H54 (cell line): ENCODE results near the gene ARL5B.
A peak's percentile ranks its signal among the peaks of the same experiment; 100 is the strongest.

ENCODE experiments used
- DNase-seq: peaks from one replicate; pipeline ENCODE4 v3.0.0; 2011; ENCODE audit warnings: low spot score, mixed read lengths; ENCODE audit not compliant: insufficient read length
- FAIRE-seq: peaks from 3 replicates; lab custom pipeline; 2011; peaks lifted over from hg19 to GRCh38; lab: Jason Lieb, UNC
- POLR2A ChIP-seq: IDR thresholded peaks from 2 replicates; pipeline ENCODE4 v1.6.1; 2011; ENCODE audit warnings: low read depth, mild to moderate bottlenecking, low read length

Gene ARL5B

GRCh38 chr10:18710201-18710653 is 51.0 kb downstream of the ARL5B start:
- TF ChIP-seq POLR2A, result no peak
- no peak for DNase-seq
- no peak for FAIRE-seq

GRCh38 chr10:18713077-18713476 is 53.8 kb downstream of the ARL5B start:
- DNase-seq (peak; percentile 45), FAIRE-seq (peak; percentile 93)
- TF ChIP-seq POLR2A, result no peak

GRCh38 chr10:18718991-18719390 is 59.8 kb downstream of the ARL5B start:
- no peak for FAIRE-seq

GRCh38 chr10:18719811-18720210 is 60.6 kb downstream of the ARL5B start:
- DNase-seq (no peak), FAIRE-seq (no peak)
- no peak for TF ChIP-seq POLR2A

More at GRCh38 chr10:18718991-18719390, 59.8 kb downstream of the ARL5B start:
- TF ChIP-seq POLR2A, result no peak
- DNase-seq, result no peak

- FAIRE-seq (no peak), DNase-seq (no peak)
- no peak for TF ChIP-seq POLR2A
Observed at GRCh38 chr10:18721067-18721466, 61.8 kb downstream of the ARL5B start.

- no peak for FAIRE-seq
- TF ChIP-seq POLR2A, result no peak
- DNase-seq, result no peak
Observed at GRCh38 chr10:18723801-18724200, 64.6 kb downstream of the ARL5B start.
